ENCODE data around the gene MDM2. TPM values are rescaled to one million over a fixed set of nuclear protein-coding genes. Genes with fewer than 3 reads are reported as not detected.
"Not testable (repeated sequence)": the region's sequence is repeated elsewhere in the genome, so short reads cannot be mapped to it uniquely, and the experiment has no call there.

MDM2 gene
- polyA plus RNA-seq, 1 donor from 2014 or later, result 19.6 TPM

GRCh38 chr12:68854554-68854953 is 46.6 kb downstream of the MDM2 start:
- H3K27ac Mint-ChIP-seq, result no peak overlapping the region

GRCh38 chr12:68855111-68855510 is 47.1 kb downstream of the MDM2 start:
- Mint-ChIP-seq H3K27me3 (no peaks in the 10 kb centered on the region), H3K4me3 (no peak overlapping the region), H3K9me3 (no peaks in the 10 kb centered on the region), H3K36me3 (peaks cover 4% of the 10 kb centered on the region), H3K4me1 (no peaks in the 10 kb centered on the region), H3K27ac (no peak overlapping the region)

More at GRCh38 chr12:68854554-68854953, 46.6 kb downstream of the MDM2 start:
- no peaks in the 10 kb centered on the region for H3K27me3 Mint-ChIP-seq
- H3K4me3 Mint-ChIP-seq, result no peak overlapping the region
- H3K36me3 Mint-ChIP-seq, result peaks cover 4% of the 10 kb centered on the region
- H3K4me1 Mint-ChIP-seq, result no peaks in the 10 kb centered on the region
- no peaks in the 10 kb centered on the region for H3K9me3 Mint-ChIP-seq

GRCh38 chr12:68855771-68856170 is 47.8 kb downstream of the MDM2 start:
- Mint-ChIP-seq H3K4me3 (no peak overlapping the region), H3K9me3 (no peaks in the 10 kb centered on the region), H3K4me1 (no peaks in the 10 kb centered on the region), H3K27ac (no peak overlapping the region), H3K36me3 (peaks cover 4% of the 10 kb centered on the region), H3K27me3 (no peaks in the 10 kb centered on the region)

GRCh38 chr12:68856510-68856909 is 48.5 kb downstream of the MDM2 start:
- Mint-ChIP-seq H3K9me3 (no peaks in the 10 kb centered on the region), H3K27me3 (no peaks in the 10 kb centered on the region), H3K36me3 (peaks cover 4% of the 10 kb centered on the region), H3K4me3 (no peak overlapping the region), H3K4me1 (peaks cover 0 to 2% (median under 1%) of the 10 kb centered on the region in 3 donors), H3K27ac (no peak overlapping the region)

DNA sequence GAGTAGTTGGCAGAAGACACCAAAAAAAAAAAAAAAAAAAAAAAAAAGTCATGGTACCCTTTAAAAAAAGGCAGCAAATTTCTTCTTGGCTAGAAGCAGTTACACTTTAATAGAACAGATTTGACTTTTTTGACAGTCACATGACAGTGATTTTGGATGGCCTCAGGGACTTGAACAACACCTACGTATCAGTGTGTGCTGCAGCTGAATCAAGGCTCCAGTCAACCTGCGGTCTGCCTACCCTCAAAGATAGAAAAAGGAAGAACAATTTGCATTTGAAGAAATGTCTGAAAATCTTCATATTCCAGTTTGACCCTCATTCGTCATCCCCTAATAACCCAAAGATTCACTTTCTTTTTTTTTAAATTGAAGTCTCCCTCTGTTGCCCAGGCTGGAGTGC is 53.9 kb downstream of the MDM2 start:
- no peak overlapping the region for H3K27ac Mint-ChIP-seq
- peak overlapping the region in 1 of 4 donors; percentile 4 for H3K4me3 Mint-ChIP-seq
- H3K9me3 Mint-ChIP-seq, result no peaks in the 10 kb centered on the region
- H3K27me3 Mint-ChIP-seq, result no peaks in the 10 kb centered on the region
- H3K36me3 Mint-ChIP-seq, result peaks cover 1% of the 10 kb centered on the region
- peaks cover 0 to 12% (median 8%) of the 10 kb centered on the region in 3 donors for H3K4me1 Mint-ChIP-seq

DNA sequence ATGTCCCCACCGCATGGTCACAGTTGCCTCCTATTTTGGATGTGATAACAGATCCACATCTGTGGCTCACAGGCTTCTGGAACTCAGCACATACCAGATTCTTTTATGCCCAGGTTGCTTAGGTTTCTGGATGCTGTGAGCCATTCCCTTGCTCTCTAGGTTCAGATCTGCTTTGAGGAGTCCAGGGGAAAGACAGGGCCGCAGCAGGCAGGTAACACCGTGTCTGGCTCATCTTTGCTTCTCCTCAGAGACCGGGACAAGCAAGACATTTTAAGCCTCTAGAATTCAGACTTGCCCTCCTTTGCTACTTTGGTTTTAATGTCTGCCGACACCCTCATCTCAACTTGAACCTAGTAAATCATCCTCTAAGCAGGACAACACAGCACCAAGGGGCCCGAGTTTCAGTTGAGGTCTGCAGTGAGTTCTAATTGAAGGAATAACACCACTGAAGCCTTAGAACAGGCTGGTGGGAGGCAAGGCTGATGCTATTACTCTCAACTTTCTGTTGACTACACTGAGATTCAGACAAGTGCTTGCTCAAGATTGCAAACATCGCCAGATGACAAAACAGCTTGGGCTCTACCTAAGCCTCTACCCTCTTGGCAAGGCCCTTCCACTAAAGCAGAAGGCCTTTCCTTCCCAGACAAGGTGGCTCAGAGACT is 55.3 kb downstream of the MDM2 start:
- Mint-ChIP-seq H3K4me1 (peaks cover 0 to 12% (median 8%) of the 10 kb centered on the region in 3 donors), H3K27me3 (no peaks in the 10 kb centered on the region), H3K36me3 (no peaks in the 10 kb centered on the region), H3K27ac (no peak overlapping the region), H3K4me3 (no peak overlapping the region), H3K9me3 (no peaks in the 10 kb centered on the region)

DNA sequence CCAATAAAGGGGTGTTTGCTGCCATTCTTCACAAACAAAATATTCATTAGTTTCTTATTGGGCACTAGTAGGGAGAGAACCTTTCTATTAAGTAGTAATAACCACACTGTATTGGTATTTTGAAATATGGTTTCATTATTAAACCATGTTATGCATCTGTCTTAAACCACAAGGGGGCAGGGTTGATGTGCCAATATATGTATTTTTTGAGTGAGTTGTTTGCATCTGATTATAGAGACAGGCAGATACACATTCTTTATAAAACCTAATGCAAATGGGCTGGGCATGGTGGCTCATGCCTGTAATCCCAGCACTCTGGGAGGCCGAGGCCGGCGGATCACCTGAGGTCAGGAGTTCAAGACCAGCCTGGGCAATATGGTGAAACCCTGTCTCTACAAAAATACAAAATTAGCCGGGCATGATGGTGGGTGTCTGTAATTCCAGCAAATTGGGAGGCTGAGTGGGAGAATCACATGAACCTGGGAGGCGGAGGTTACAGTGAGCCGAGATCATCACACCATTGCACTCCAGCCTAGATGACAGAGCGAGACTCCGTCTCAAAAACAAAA is 56.0 kb downstream of the MDM2 start:
- H3K27ac Mint-ChIP-seq, result peak overlapping the region in 1 of 3 donors; percentile 24

GRCh38 chr12:68864604-68865003 is 56.6 kb downstream of the MDM2 start:
- H3K4me3 Mint-ChIP-seq, result no peak overlapping the region
- H3K9me3 Mint-ChIP-seq, result no peaks in the 10 kb centered on the region
- no peak overlapping the region for H3K27ac Mint-ChIP-seq
- peaks cover 0 to 12% (median 8%) of the 10 kb centered on the region in 3 donors for H3K4me1 Mint-ChIP-seq
- no peaks in the 10 kb centered on the region for H3K36me3 Mint-ChIP-seq
- H3K27me3 Mint-ChIP-seq, result no peaks in the 10 kb centered on the region

More for the DNA sequence above, 56.0 kb downstream of the MDM2 start:
- peaks cover 0 to 12% (median 8%) of the 10 kb centered on the region in 3 donors for H3K4me1 Mint-ChIP-seq
- H3K27me3 Mint-ChIP-seq, H3K4me3 Mint-ChIP-seq, H3K36me3 Mint-ChIP-seq, H3K9me3 Mint-ChIP-seq: not testable (repeated sequence)

DNA sequence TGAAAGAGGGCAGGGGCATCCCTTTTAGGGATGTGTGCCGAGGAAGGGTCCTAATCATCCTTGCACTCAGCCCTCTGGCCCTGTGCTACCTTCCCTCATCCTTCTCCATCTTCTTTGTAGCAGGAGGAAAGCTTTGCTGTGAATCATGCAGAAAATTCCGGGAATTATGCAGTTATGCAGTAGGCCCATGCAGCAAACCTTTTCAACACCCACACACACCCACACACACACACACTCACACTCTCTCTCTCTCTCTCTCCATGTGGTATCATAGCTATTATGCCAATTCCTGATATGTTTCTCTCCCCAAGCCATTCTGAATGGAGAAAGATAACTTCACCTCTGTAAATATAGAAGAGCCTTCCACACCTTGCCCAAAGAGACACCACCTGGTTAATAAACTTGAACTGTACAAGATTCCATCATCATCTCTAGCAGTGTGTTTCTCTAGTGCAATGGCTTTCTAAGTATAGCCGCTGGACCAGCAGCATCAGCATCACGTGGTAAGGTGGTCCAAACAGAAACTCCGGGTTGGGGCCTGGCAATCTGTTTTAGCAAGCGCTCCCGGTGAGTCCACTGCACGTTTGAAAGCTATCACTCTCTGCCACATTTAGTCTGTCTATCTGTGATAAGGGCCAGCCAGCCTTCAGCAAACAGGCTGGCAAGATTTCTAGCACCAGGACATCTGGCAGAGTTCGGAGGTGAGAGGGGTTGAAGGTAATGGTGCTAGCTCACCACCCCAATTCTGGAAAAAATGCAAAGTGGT is 57.6 kb downstream of the MDM2 start:
- peaks cover 0 to 12% (median 8%) of the 10 kb centered on the region in 3 donors for H3K4me1 Mint-ChIP-seq
- no peaks in the 10 kb centered on the region for H3K36me3 Mint-ChIP-seq
- no peaks in the 10 kb centered on the region for H3K27me3 Mint-ChIP-seq
- no peak overlapping the region for H3K4me3 Mint-ChIP-seq
- H3K9me3 Mint-ChIP-seq, result no peaks in the 10 kb centered on the region
- no peak overlapping the region for H3K27ac Mint-ChIP-seq

- no peaks in the 10 kb centered on the region for H3K27me3 Mint-ChIP-seq
These were observed 59.0 kb downstream of the MDM2 start for GRCh38 chr12:68866950-68867349.

DNA sequence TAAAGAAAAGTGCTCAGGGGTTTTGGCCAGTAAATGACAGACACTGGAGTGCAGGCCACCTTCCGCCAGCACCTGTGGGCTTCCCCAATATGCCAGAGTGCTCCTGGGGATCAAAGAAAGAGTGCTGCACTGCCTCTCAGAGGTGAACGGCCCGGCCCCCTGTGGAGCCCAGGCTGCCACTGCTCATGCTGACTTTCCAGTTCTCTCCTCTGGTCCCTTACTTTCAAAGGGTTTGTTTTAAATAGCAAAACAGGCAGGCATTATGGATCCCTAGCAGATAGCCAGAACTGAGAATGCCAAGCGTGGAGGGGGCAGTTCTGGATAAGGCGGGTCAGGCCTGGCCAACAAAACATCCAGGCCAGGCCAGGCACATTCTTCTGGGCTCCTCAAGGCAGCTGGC is 59.6 kb downstream of the MDM2 start:
- H3K27me3 Mint-ChIP-seq, result no peaks in the 10 kb centered on the region
- no peak overlapping the region for H3K27ac Mint-ChIP-seq
- peaks cover 0 to 14% (median 6%) of the 10 kb centered on the region in 3 donors for H3K4me1 Mint-ChIP-seq
- H3K4me3 Mint-ChIP-seq, result no peak overlapping the region
- H3K36me3 Mint-ChIP-seq, result peaks cover 3% of the 10 kb centered on the region
- no peaks in the 10 kb centered on the region for H3K9me3 Mint-ChIP-seq

More at GRCh38 chr12:68866950-68867349, 59.0 kb downstream of the MDM2 start:
- Mint-ChIP-seq H3K4me3 (no peak overlapping the region), H3K4me1 (peaks cover 0 to 14% (median 8%) of the 10 kb centered on the region in 3 donors), H3K9me3 (no peaks in the 10 kb centered on the region), H3K36me3 (peaks cover 3% of the 10 kb centered on the region), H3K27ac (peak overlapping the region in 1 of 3 donors; percentile 29)

- Mint-ChIP-seq H3K27me3 (no peaks in the 10 kb centered on the region), H3K4me1 (peaks cover 0 to 14% (median 6%) of the 10 kb centered on the region in 3 donors), H3K4me3 (no peak overlapping the region), H3K27ac (no peak overlapping the region), H3K36me3 (peaks cover 3% of the 10 kb centered on the region), H3K9me3 (no peaks in the 10 kb centered on the region)
These were observed 60.2 kb downstream of the MDM2 start for GRCh38 chr12:68868043-68868790.

DNA sequence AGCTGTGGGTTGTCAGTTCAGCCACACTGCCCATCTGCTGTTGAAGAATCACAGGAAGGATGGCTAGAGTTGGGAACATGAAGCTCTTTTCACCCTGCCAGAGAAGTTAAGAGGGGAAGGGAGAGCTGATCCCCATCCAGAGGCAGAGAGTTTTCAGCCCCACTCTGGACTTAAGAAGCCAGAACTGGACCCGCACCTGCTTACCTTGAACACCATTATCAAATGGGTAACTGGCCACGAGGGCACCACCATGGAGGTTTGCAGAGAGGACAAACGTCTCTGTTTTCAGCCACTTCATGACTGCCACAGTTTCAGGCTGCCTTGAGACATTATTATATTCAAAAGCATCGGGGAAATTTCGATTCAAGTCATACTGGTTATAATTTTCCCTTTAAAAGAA is 62.0 kb downstream of the MDM2 start:
- Mint-ChIP-seq H3K4me1 (peaks cover 0 to 12% (median 5%) of the 10 kb centered on the region in 3 donors), H3K9me3 (no peaks in the 10 kb centered on the region), H3K27me3 (no peaks in the 10 kb centered on the region)

GRCh38 chr12:68870443-68870842 is 62.5 kb downstream of the MDM2 start:
- H3K27me3 Mint-ChIP-seq, result no peaks in the 10 kb centered on the region
- H3K4me1 Mint-ChIP-seq, result peaks cover 0 to 12% (median 5%) of the 10 kb centered on the region in 3 donors
- H3K27ac Mint-ChIP-seq, result no peak overlapping the region
- H3K9me3 Mint-ChIP-seq, result no peaks in the 10 kb centered on the region
- H3K36me3 Mint-ChIP-seq, result peaks cover 3% of the 10 kb centered on the region
- H3K4me3 Mint-ChIP-seq, result no peak overlapping the region

More for the DNA sequence above, 62.0 kb downstream of the MDM2 start:
- H3K4me3 Mint-ChIP-seq, result no peak overlapping the region
- H3K27ac Mint-ChIP-seq, result no peak overlapping the region
- H3K36me3 Mint-ChIP-seq, result peaks cover 3% of the 10 kb centered on the region

DNA sequence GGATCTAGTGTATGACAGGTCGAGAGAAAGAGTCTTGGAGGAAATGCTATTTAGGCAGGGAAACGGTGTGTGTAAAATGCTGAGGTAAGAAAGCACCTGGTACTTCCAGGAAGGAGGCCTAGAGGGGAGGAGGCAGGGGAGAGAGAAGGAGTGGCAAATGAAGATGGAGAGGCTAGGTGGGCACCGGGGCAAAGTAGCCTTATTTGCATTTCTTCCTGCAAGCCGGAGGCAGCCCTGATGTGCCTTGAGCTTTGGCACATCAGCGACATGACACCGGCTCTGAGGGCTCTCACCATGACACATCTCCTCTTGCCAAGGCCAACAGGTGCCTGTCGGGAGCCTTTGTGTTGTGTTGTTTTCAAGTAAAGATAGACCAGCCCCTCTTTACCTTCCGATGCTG is 63.4 kb downstream of the MDM2 start:
- Mint-ChIP-seq H3K4me3 (peak overlapping the region in 1 of 4 donors; percentile 58), H3K9me3 (no peaks in the 10 kb centered on the region), H3K27ac (no peak overlapping the region), H3K36me3 (peaks cover 3% of the 10 kb centered on the region), H3K27me3 (no peaks in the 10 kb centered on the region), H3K4me1 (peaks cover 0 to 12% (median 5%) of the 10 kb centered on the region in 3 donors)
